IPS-20b (cell line): Measurements from ENCODE around the gene BBS9.
"Not testable (repeated sequence)": the region's sequence is repeated elsewhere in the genome, so short reads cannot be mapped to it uniquely, and the experiment has no call there.

Experiments
- H3K27ac ChIP-seq: one replicate; pipeline ENCODE4 v1.5.1; 2013; ENCODE audit warnings: low read length
- H3K27me3 ChIP-seq: 2 replicates; pipeline ENCODE4 v1.6.1; 2013; ENCODE audit warnings: mild to moderate bottlenecking, low read length, inconsistent platforms; ENCODE audit not compliant: insufficient read depth
- H3K36me3 ChIP-seq: 2 replicates; pipeline ENCODE4 v1.6.1; 2013; ENCODE audit warnings: low read depth, mild to moderate bottlenecking, inconsistent platforms, low read length, moderate library complexity; ENCODE audit not compliant: insufficient read depth
- H3K4me1 ChIP-seq: 2 replicates; pipeline ENCODE4 v1.6.1; 2013; ENCODE audit warnings: mild to moderate bottlenecking, control low read depth, inconsistent platforms, low read length, moderate library complexity; ENCODE audit not compliant: insufficient read depth
- H3K4me3 ChIP-seq: 2 replicates; pipeline ENCODE4 v1.5.1; 2013; ENCODE audit warnings: mild to moderate bottlenecking, low read length, inconsistent platforms
- H3K9ac ChIP-seq: 2 replicates; pipeline ENCODE4 v1.6.1; 2013; ENCODE audit warnings: low read depth, mild to moderate bottlenecking, inconsistent platforms, low read length, moderate library complexity
- H3K9me3 ChIP-seq: 2 replicates; pipeline ENCODE4 v1.6.1; 2013; ENCODE audit warnings: mild to moderate bottlenecking, low read depth, low read length, inconsistent platforms; ENCODE audit not compliant: insufficient read depth

BBS9 gene

DNA sequence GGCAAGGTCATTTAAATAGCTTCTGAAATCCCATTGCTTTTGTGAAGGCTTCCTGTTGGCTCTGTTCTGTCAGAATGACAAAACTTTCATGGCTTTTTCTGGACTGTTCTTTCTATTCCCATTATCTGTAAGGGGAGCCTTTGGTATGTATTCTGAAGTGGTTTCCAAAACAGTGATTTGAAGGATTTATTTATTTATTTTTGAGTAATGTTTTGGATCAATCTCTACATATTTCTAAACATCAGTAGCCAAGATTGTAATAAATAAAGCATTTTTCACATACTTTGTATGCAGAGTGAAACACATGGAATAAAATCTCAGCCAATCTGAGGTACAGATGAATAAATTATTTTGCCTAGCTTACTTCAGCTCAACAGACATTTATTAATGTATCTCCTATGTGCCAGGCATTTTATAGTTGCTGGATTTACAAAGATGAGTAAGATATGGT, 121.1 kb downstream of the BBS9 start:
- H3K9me3 ChIP-seq = no peaks in the 10 kb centered on the region; the same call in 1 of the 2 replicates
- H3K4me1 ChIP-seq = no peaks in the 10 kb centered on the region
- H3K36me3 ChIP-seq = no peaks in the 10 kb centered on the region
- H3K27me3 ChIP-seq = no peaks in the 10 kb centered on the region
- no peak overlapping the region for H3K9ac ChIP-seq
- no peak overlapping the region for H3K4me3 ChIP-seq
- no peak overlapping the region for H3K27ac ChIP-seq

DNA sequence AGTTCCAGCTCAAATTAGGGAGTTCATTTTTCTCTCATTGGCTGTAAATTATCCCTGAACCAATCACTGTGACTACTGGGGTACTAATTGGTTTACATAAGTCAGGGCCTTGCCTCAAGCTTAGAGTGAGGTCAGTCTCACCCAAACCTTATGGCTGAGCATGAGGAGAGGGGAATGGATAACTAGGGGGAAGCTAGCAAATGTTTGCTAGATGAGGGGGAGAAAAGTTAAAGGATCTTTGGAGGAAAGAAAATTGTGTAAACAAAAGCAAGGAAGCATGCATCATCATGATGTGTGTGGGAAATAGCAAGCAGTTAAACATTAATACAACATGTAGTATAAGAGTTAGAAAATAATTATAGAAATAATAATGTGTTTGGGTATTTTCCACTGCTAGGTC, 121.9 kb downstream of the BBS9 start:
- Histone ChIP-seq H3K9me3 (no peaks in the 10 kb centered on the region; the same call in 1 of the 2 replicates), H3K4me3 (no peak overlapping the region), H3K4me1 (no peaks in the 10 kb centered on the region), H3K27ac (no peak overlapping the region), H3K9ac (no peak overlapping the region), H3K27me3 (no peaks in the 10 kb centered on the region), H3K36me3 (no peaks in the 10 kb centered on the region)

DNA sequence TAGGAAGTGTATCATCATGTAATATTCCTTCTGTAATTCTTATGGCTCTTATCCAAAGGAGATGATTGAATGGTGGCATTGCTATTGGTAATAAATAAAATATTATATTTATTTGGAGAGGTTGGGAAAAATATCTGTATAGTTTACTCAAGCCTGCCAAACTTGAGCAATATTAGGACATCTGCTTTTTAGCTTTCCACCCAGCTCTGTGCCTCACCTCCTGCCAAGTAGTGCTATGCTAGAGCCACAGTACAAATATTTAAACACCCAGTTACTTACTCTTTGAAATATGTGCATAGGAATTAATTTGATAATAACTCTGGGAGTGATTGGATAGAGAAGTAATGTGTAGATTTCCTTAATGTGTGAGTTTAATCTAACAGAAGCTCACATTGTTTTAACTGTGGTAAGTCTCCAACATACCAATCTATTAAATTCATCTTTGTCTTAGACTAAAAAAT, 129.2 kb downstream of the BBS9 start:
- no peak overlapping the region for H3K9ac ChIP-seq
- no peaks in the 10 kb centered on the region for H3K36me3 ChIP-seq
- no peak overlapping the region for H3K4me3 ChIP-seq
- no peak overlapping the region for H3K27ac ChIP-seq
- H3K27me3 ChIP-seq = no peaks in the 10 kb centered on the region
- no peaks in the 10 kb centered on the region for H3K9me3 ChIP-seq
- peaks cover 11% of the 10 kb centered on the region; the same call in 1 of the 2 replicates for H3K4me1 ChIP-seq

DNA sequence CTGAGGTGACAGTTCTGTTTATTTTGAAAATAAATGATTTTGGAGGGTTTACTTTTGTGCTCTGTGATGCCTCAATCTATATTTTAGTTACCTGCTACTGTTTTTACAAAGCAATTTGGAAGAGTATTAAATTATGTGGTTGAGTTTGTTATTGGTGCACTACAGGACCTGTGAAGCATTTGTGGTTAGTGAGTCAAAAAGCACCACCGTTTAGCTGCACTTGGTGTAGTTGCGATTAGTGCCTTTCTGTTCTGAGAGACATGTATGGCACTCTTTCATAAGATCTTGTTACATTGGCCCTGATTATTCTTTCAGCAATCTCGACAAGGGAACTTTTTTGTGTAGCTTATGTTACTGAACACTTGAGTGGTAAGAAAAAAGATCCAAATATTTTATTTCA, 132.2 kb downstream of the BBS9 start:
- Histone ChIP-seq H3K4me3 (no peak overlapping the region), H3K27me3 (no peaks in the 10 kb centered on the region)

DNA sequence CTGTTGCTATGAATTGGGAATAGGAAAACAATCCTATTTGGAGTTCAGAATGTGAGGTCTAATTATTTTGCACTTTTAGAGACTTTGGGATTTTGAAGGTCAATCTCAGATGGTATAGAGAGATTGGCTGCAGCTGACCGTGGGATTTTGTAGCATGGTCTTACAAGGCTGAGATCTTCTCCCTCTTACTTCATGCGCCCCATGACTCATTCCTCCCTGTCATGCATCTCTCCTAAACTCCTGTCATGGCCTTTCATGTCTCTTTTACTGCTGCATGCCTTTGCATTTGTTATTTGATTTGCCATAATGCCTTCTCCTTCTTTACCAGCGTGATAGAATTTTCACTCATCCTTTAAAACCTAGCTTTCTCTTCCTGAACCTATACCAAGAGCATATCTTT, 133.1 kb downstream of the BBS9 start:
- H3K9me3 ChIP-seq = no peaks in the 10 kb centered on the region
- no peaks in the 10 kb centered on the region for H3K27me3 ChIP-seq
- H3K4me3 ChIP-seq = no peak overlapping the region
- no peaks in the 10 kb centered on the region for H3K36me3 ChIP-seq
- peaks cover 11% of the 10 kb centered on the region; the same call in 1 of the 2 replicates for H3K4me1 ChIP-seq
- H3K27ac ChIP-seq = no peak overlapping the region
- no peak overlapping the region for H3K9ac ChIP-seq

More for the DNA sequence above, 132.2 kb downstream of the BBS9 start:
- H3K9me3 ChIP-seq = no peaks in the 10 kb centered on the region
- no peaks in the 10 kb centered on the region for H3K36me3 ChIP-seq
- H3K27ac ChIP-seq = no peak overlapping the region
- no peak overlapping the region for H3K9ac ChIP-seq
- H3K4me1 ChIP-seq = peaks cover 11% of the 10 kb centered on the region; the same call in 1 of the 2 replicates

DNA sequence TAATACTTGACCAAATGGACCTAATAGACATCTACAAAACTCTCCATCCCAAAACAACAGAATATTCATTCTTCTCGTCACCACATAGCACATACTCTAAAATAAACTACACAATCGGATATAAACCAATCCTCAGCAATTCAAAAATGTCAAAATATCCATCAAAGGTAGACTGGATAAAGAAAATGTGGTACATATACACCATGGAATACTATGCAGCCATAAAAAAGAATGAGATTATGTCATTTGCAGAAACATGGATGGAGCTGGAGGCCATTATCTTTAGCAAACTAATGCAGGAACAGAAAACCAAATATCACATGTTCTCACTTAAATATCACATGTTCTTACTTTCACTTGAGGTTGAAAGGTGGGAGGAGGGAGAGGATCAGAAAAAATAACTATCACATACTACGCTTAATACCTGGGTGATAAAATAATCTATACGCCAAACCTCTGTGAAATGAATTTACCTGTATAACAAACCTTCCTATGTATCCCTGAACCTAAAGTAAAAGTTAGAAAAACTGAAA, 142.5 kb downstream of the BBS9 start:
- not testable (repeated sequence) for H3K27me3 ChIP-seq, H3K9ac ChIP-seq, H3K4me1 ChIP-seq, H3K4me3 ChIP-seq, H3K27ac ChIP-seq, H3K9me3 ChIP-seq, H3K36me3 ChIP-seq

DNA sequence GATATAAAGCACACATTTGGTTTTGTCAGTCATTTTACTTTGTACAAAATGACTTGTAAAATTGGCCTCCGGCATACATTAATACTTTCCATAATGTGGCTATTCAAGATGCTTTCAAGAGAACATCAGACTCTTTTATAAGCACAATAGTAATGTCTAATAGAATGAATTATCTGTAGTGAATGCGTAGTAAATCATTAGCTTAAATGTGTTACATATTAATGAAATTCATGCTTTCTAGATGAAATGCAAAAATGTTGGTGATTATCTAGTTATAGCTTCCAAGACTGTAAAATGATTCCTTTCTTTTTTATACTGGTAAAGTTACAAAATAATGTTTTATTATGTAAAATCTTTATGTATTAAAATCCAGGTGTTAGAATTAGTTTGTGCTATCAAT, 144.0 kb downstream of the BBS9 start:
- H3K27me3 ChIP-seq = no peaks in the 10 kb centered on the region

DNA sequence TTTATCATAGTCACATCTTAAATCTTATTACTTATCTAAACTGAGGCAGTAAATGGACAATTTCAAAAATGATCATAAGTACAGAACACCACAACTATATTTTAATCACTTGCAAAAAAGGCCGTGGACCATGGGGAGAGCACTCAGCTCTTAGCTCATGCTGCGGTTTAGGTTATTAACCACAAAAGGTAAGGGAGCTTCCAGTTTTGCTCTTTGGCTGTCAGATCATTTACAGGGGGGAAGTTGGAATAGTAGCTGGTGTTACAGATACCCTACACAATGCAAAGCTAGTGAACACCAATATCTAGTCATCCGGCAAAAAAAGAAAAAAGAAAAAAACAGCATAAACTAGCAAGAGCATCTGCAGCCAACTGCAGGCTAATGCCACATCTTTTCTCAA, 147.0 kb downstream of the BBS9 start:
- H3K4me3 ChIP-seq = no peak overlapping the region
- no peaks in the 10 kb centered on the region for H3K4me1 ChIP-seq
- H3K36me3 ChIP-seq = no peaks in the 10 kb centered on the region
- no peaks in the 10 kb centered on the region; the same call in 1 of the 2 replicates for H3K9me3 ChIP-seq
- H3K9ac ChIP-seq = no peak overlapping the region
- no peak overlapping the region for H3K27ac ChIP-seq
- no peaks in the 10 kb centered on the region for H3K27me3 ChIP-seq

More for the DNA sequence above, 144.0 kb downstream of the BBS9 start:
- no peak overlapping the region for H3K9ac ChIP-seq
- H3K4me3 ChIP-seq = no peak overlapping the region
- no peaks in the 10 kb centered on the region; the same call in 1 of the 2 replicates for H3K9me3 ChIP-seq
- no peaks in the 10 kb centered on the region for H3K4me1 ChIP-seq
- no peak overlapping the region for H3K27ac ChIP-seq
- H3K36me3 ChIP-seq = no peaks in the 10 kb centered on the region

DNA sequence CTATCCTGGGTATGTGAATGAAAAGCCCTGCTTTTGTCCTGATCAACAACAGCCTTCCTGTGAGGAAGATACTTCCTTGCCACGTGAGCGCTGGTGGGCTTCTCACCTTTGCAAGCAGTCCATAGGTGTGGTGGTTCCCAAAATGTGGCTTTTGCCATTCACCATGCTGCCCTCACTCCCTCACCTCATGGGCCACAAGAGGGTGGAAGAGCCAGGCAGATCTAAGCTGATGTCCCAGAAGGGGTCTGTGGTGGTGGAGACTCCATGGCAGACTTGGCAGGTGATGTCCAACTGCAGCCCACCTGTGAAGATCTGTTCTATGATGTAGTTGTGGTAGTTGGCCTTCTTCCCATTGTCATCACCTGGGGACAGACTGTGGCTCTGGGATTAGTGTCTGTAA, 147.4 kb downstream of the BBS9 start:
- no peak overlapping the region for H3K27ac ChIP-seq
- no peaks in the 10 kb centered on the region for H3K4me1 ChIP-seq
- H3K4me3 ChIP-seq = no peak overlapping the region
- H3K9me3 ChIP-seq = no peaks in the 10 kb centered on the region; the same call in 1 of the 2 replicates
- H3K36me3 ChIP-seq = no peaks in the 10 kb centered on the region
- no peaks in the 10 kb centered on the region for H3K27me3 ChIP-seq
- no peak overlapping the region for H3K9ac ChIP-seq

DNA sequence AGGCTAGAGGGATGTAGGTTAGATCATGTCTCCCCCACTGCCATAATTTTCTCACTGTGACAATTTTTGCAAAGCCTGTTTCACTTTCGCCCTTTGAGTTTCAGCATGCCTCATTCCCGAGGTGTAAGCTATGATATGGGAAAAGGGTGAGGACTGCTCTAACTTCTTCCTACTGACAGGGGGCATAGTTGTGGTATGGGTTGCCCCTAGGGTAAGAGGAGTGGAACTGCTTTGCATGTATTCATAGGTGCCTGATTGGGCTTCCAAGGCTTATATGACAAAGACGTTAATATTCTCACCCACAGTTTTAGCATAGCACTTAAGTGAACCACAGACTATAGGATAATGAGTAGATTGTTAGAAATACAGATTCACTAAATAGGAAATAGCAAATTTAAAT, 148.7 kb downstream of the BBS9 start:
- H3K4me1 ChIP-seq = no peaks in the 10 kb centered on the region
- no peaks in the 10 kb centered on the region for H3K27me3 ChIP-seq
- no peaks in the 10 kb centered on the region for H3K36me3 ChIP-seq
- no peak overlapping the region for H3K4me3 ChIP-seq
- H3K9me3 ChIP-seq = no peaks in the 10 kb centered on the region; the same call in 1 of the 2 replicates
- no peak overlapping the region for H3K9ac ChIP-seq
- H3K27ac ChIP-seq = no peak overlapping the region

DNA sequence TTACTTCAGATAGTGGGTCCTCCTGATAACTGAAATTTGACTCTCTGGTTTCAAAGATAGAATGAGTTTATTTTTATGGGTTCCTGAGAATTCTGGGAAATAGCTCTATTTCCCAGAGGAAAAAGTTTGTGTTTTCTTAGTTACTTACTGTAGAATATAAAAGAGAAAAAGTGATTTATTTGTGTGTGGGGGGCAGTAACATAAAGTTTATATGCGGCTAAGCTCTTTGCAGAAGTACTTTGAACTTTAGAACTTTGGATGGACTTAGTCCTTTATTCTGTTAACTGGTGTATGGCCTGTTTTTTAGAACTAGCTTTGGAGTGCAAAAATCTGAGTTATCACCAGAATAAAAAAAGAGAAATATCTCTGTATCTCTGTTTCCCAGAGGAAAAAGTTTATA, 157.1 kb downstream of the BBS9 start:
- H3K4me3 ChIP-seq = no peak overlapping the region
- no peaks in the 10 kb centered on the region for H3K27me3 ChIP-seq
- 0 out of 2 replicates have a peak, but pooled peaks cover 7% of the 10 kb centered on the region for H3K36me3 ChIP-seq
- no peak overlapping the region for H3K27ac ChIP-seq
- no peaks in the 10 kb centered on the region for H3K4me1 ChIP-seq
- peaks cover 10% of the 10 kb centered on the region for H3K9me3 ChIP-seq
- no peak overlapping the region for H3K9ac ChIP-seq

DNA sequence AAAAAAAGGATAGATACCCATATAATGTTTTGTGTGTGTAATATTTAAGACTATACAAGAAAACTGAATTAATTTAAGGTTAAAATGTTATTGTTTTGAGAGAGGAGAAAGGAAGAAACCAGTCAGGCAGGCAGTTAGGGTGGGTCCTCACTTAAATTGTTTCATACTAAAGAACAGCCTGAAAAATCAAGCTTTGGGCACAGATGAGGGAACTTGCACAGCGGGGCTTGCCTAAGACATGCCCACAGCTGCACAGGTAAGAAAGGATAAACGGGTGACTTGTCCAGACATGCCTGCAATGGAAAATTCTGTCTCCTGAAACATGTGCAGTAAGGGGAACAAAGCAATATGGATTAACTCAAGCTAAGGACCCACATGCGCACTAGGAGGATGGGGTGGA, 158.4 kb downstream of the BBS9 start:
- Histone ChIP-seq H3K9me3 (peaks cover 10% of the 10 kb centered on the region), H3K4me3 (no peak overlapping the region), H3K4me1 (no peaks in the 10 kb centered on the region; the same call in 1 of the 2 replicates), H3K36me3 (0 out of 2 replicates have a peak, but pooled peaks cover 7% of the 10 kb centered on the region), H3K27ac (no peak overlapping the region), H3K9ac (no peak overlapping the region), H3K27me3 (no peaks in the 10 kb centered on the region)
